HepG2 (cell line): ENCODE measurements around the gene USP34. TPM values are rescaled to one million over a fixed set of nuclear protein-coding genes. Genes with fewer than 3 reads are reported as not detected.

ENCODE experiments used
- ATAC-seq: fragments of 200-7000 bp; cut with Tn5 transposase; 3 replicates; pipeline ENCODE4 v1.9.1; 2020; ENCODE audit warnings: mild to moderate bottlenecking, moderate library complexity
- BruUV-seq: library from RNA; stranded (reverse); fragments of 400-500 nt; replicated peaks from 2 replicates; lab custom pipeline; 2021; lab: Mats Ljungman, UMichigan
- CTCF ChIA-PET: fragments of 300-600 bp; formaldehyde crosslinking; extraction: SDS; loops from one replicate; lab custom pipeline; 2021; ENCODE audit warnings: low total read pairs, inconsistent platforms, low intra/inter-chr PET ratio; lab: Yijun Ruan, JAX
- POLR2A ChIA-PET: fragments of 350-600 bp; sonication (Branson Sonifier 250); formaldehyde crosslinking; loops from one replicate; lab custom pipeline; 2020; ENCODE audit warnings: antibody characterized with exemption, inconsistent platforms; lab: Yijun Ruan, JAX
- DNase-seq: peaks from one replicate; pipeline ENCODE4 v3.0.0-alpha.2; 2015; ENCODE audit warnings: low spot score
- FAIRE-seq: peaks from 3 replicates; lab custom pipeline; 2011; peaks lifted over from hg19 to GRCh38; lab: Jason Lieb, UNC
- H2AFZ ChIP-seq: one replicate; pipeline ENCODE4 v1.6.1; 2011; ENCODE audit warnings: low read length, inconsistent platforms
- H3K27ac ChIP-seq: fragments of 300-600 bp; 3 replicates; pipeline ENCODE4 v1.8.0; 2011; ENCODE audit warnings: mixed run types, mild to moderate bottlenecking, mixed read lengths, low read length, inconsistent platforms; ENCODE audit not compliant: insufficient read depth; ENCODE audit errors: extremely low read length
- H3K27me3 ChIP-seq, 2 experiments: fragments of 200-600 bp in 1 of 2; 2 replicates in 1 of 2; 3 replicates in 1 of 2; pipeline versions ENCODE4 v1.6.0 to v1.8.0; 2011; ENCODE audit warnings: low read length in 2 of 2, mild to moderate bottlenecking in 2 of 2, moderate library complexity in 2 of 2, inconsistent platforms in 1 of 2; ENCODE audit not compliant: insufficient read depth in 2 of 2, control insufficient read depth in 1 of 2
- H3K36me3 ChIP-seq, 2 experiments: fragments of 200-600 bp in 1 of 2; replicated peaks in 1 of 2; 2 replicates in 1 of 2; 3 replicates in 1 of 2; pipeline versions ENCODE4 v1.5.1 to v1.8.0; 2011; ENCODE audit warnings: low read length in 2 of 2, inconsistent platforms in 1 of 2; ENCODE audit not compliant: insufficient read depth in 2 of 2, control insufficient read depth in 1 of 2
- H3K4me1 ChIP-seq: 2 replicates; pipeline ENCODE4 v1.5.1; 2012; ENCODE audit warnings: low read length, inconsistent platforms; ENCODE audit not compliant: insufficient read depth
- H3K4me2 ChIP-seq: 2 replicates; pipeline ENCODE4 v1.6.0; 2011; ENCODE audit warnings: low read depth, low read length, inconsistent platforms
- H3K4me3 ChIP-seq, 3 experiments: fragments of 200-600 bp in 1 of 3; sonication (generic), shearing (Covaris generic) in 1 of 3; replicated peaks in 1 of 3; 2 replicates each; pipeline ENCODE4 v1.5.1; 2011 to 2016; ENCODE audit warnings: low read length in 3 of 3, inconsistent platforms in 2 of 3, low read depth in 2 of 3, mild to moderate bottlenecking in 2 of 3, control low read depth in 1 of 3, mixed read lengths in 1 of 3; ENCODE audit not compliant: insufficient read depth in 1 of 3
- H3K79me2 ChIP-seq: one replicate; pipeline ENCODE4 v1.6.1; 2011; ENCODE audit warnings: low read length, inconsistent platforms; ENCODE audit not compliant: insufficient read depth
- H3K9ac ChIP-seq: 2 replicates; pipeline ENCODE4 v1.6.0; 2011; ENCODE audit warnings: mild to moderate bottlenecking, low read depth, low read length, inconsistent platforms; ENCODE audit not compliant: insufficient read depth
- H3K9me3 ChIP-seq: 2 replicates; pipeline ENCODE4 v1.5.1; 2012; ENCODE audit warnings: mild to moderate bottlenecking, low read length
- H4K20me1 ChIP-seq: 2 replicates; pipeline ENCODE4 v1.6.0; 2011; ENCODE audit warnings: inconsistent platforms, mild to moderate bottlenecking, low read length, moderate library complexity; ENCODE audit not compliant: insufficient read depth
- AGO1 ChIP-seq: fragments of 200-400 bp; formaldehyde crosslinking; IDR thresholded peaks from 2 replicates; pipeline ENCODE4 v1.6.1; 2017; ENCODE audit warnings: mild to moderate bottlenecking, low read depth, low read length, moderate library complexity; ENCODE audit not compliant: poor library complexity, severe bottlenecking
- HNF4A ChIP-seq: sonication (generic); formaldehyde crosslinking; IDR thresholded peaks from 2 replicates; pipeline ENCODE4 v1.4.0; 2020; ENCODE audit warnings: missing genetic modification reagents
- HNRNPL ChIP-seq: fragments of 200-400 bp; formaldehyde crosslinking; IDR thresholded peaks from 2 replicates; pipeline ENCODE4 v1.6.1; 2017; ENCODE audit warnings: mild to moderate bottlenecking, low read depth, low read length
- REPIN1 ChIP-seq: sonication (generic); formaldehyde crosslinking; IDR thresholded peaks from 2 replicates; pipeline ENCODE4 v1.8.0; 2022; ENCODE audit warnings: missing genetic modification reagents, low read depth, mild to moderate bottlenecking, borderline replicate concordance
- REXO4 ChIP-seq: sonication (generic); formaldehyde crosslinking; IDR thresholded peaks from 2 replicates; pipeline ENCODE4 v1.8.0; 2022; ENCODE audit warnings: missing genetic modification reagents, mild to moderate bottlenecking, borderline replicate concordance
- SCMH1 ChIP-seq: sonication (generic); formaldehyde crosslinking; IDR thresholded peaks from 2 replicates; pipeline ENCODE4 v1.9.0; 2021; ENCODE audit warnings: missing genetic modification reagents, mild to moderate bottlenecking, borderline replicate concordance
- ZNF382 ChIP-seq: sonication (generic); formaldehyde crosslinking; IDR thresholded peaks from 2 replicates; pipeline ENCODE4 v1.5.0; 2020; ENCODE audit warnings: missing genetic modification reagents, mild to moderate bottlenecking, borderline replicate concordance
- ZNF549 ChIP-seq: sonication (generic); formaldehyde crosslinking; IDR thresholded peaks from 2 replicates; pipeline ENCODE4 v1.5.0; 2020; ENCODE audit warnings: missing genetic modification reagents
- ZNF580 ChIP-seq: IDR thresholded peaks from 2 replicates; pipeline ENCODE4 v1.6.1; 2016; ENCODE audit warnings: low read depth, borderline replicate concordance
- ZNF891 ChIP-seq: sonication (generic); formaldehyde crosslinking; IDR thresholded peaks from 2 replicates; pipeline ENCODE4 v1.5.0; 2020; ENCODE audit warnings: mild to moderate bottlenecking, missing genetic modification reagents
- WGBS: methylation state at CpG from one replicate; pipeline ENCODE4 v1.1.6; 2017; ENCODE audit warnings: low lambda C conversion rate; 5-methylcytosine and 5-hydroxymethylcytosine counted together
- in situ Hi-C: cut with HindIII; loops from 2 replicates; pipeline ENCODE4 v1.10.0; 2017; ENCODE audit warnings: low pct_unique_long_range_greater_than_20kb; ENCODE audit not compliant: extremely low pct_ligation_motif_present
- intact Hi-C: fragments of 100-400 bp; cut with micrococcal nuclease; formaldehyde crosslinking; loops from one replicate; pipeline ENCODE4 v1.10.0; 2022; ENCODE audit not compliant: unreplicated experiment
- polyA plus RNA-seq, 8 experiments: library from polyadenylated mRNA; depleted of rRNA in 3 of 8; stranded (reverse) in 7 of 8; unstranded in 1 of 8; fragments of >200 nt; fragmentation: Illumina TruSeq in 4 of 8; extraction: Trizol in 4 of 8; gene quantifications; 2 replicates each; pipeline versions ENCODE4 v1.2.1 to v1.2.3, GENCODE V29; 2011 to 2016; ENCODE audit warnings: low read depth in 4 of 8, missing spikeins in 1 of 8, mixed read lengths in 1 of 8; ENCODE audit not compliant: insufficient read depth in 1 of 8
- total RNA-seq, 5 experiments: library from RNA; depleted of rRNA; stranded (reverse); fragments of >200 nt; fragmentation: Illumina TruSeq; extraction: Trizol; gene quantifications; 2 replicates each; pipeline ENCODE4 v1.2.3, GENCODE V29; 2016; ENCODE audit warnings: low read depth in 1 of 5

The USP34 gene
- total and polyA plus RNA-seq, 2 of the 13 experiments (the other 11 are each of a cell fraction or from before 2014, with no cell fraction given): 99.2 to 100 TPM

GRCh38 chr2:61233581-61233980 lies 237.3 kb downstream of the USP34 start:
- ChIA-PET CTCF (no interaction called here), POLR2A (interaction anchor here (0.7 kb wide), 1 partner anchor 28 kb away, joined by 3 read pairs; no protein-coding TSS in a partner anchor)
- DNase-seq (no peak), FAIRE-seq (no peak), ATAC-seq (peak; percentile 29; the same call in 2 of the 3 replicates)
- TSS peak; percentile 17 for BruUV-seq
- H3K4me2 ChIP-seq: no peak overlapping the region
- WGBS: 92% methylated on average over 1 of the region's 1 CpG
- H3K9ac ChIP-seq: no peak overlapping the region
- H3K79me2 ChIP-seq: no peaks in the 10 kb centered on the region
- H3K4me3 ChIP-seq: no peak overlapping the region
- intact Hi-C loops (no loop called here), in situ Hi-C loops (no loop called here)
- H2AFZ ChIP-seq: no peak overlapping the region
- TF ChIP-seq REXO4 (CRISPR knock-in tag) (no peak), ZNF549 (no peak)
- no peaks in the 10 kb centered on the region for H3K9me3 ChIP-seq
- H3K4me1 ChIP-seq: no peaks in the 10 kb centered on the region
- H3K36me3 ChIP-seq: peaks cover 17 to 57% of the 10 kb centered on the region in 2 experiments
- H4K20me1 ChIP-seq: no peaks in the 10 kb centered on the region
- H3K27ac ChIP-seq: no peak overlapping the region
- H3K27me3 ChIP-seq: no peaks in the 10 kb centered on the region

- H2AFZ ChIP-seq: no peak overlapping the region
- no peak overlapping the region for H3K4me2 ChIP-seq
- H3K27me3 ChIP-seq: no peaks in the 10 kb centered on the region
- H3K4me3 ChIP-seq: no peak overlapping the region
- no peaks in the 10 kb centered on the region for H3K79me2 ChIP-seq
- H3K9me3 ChIP-seq: no peaks in the 10 kb centered on the region
- DNase-seq (no peak), FAIRE-seq (no peak), ATAC-seq (no peak)
- 97% methylated on average over 2 of the region's 2 CpGs for WGBS
- intact Hi-C loops (no loop called here), in situ Hi-C loops (no loop called here)
- H4K20me1 ChIP-seq: no peaks in the 10 kb centered on the region
- ChIA-PET CTCF (no interaction called here), POLR2A (no interaction called here)
- peaks cover 22 to 68% of the 10 kb centered on the region in 2 experiments for H3K36me3 ChIP-seq
- no peaks in the 10 kb centered on the region for H3K4me1 ChIP-seq
- H3K27ac ChIP-seq: no peak overlapping the region
- BruUV-seq: no TSS peak
- H3K9ac ChIP-seq: no peak overlapping the region
- TF ChIP-seq SCMH1 (no peak), HNRNPL (no peak), AGO1 (no peak), REPIN1 (CRISPR knock-in tag) (no peak), HNF4A (CRISPR knock-in tag) (no peak), ZNF891 (CRISPR knock-in tag) (no peak), ZNF382 (no peak), ZNF580 (CRISPR knock-in tag) (no peak)
These were observed 241.0 kb downstream of the USP34 start for GRCh38 chr2:61229936-61230335.
